K562 (cell line): ENCODE measurements around the gene MTRF1L. TPM values are rescaled to one million over a fixed set of nuclear protein-coding genes. Genes with fewer than 3 reads are reported as not detected.

Experiments used
- ARID1B ChIP-seq: fragments of 450-650 bp; IDR thresholded peaks from 2 replicates; pipeline ENCODE4 v1.6.1; 2016; ENCODE audit warnings: antibody characterized with exemption, mild to moderate bottlenecking, inconsistent platforms
- FOXK2 ChIP-seq, 2 experiments: fragments of 450-650 bp; IDR thresholded peaks in 1 of 2; conservative IDR thresholded peaks in 1 of 2; 2 replicates each; pipeline ENCODE4 v1.6.1; 2016; ENCODE audit warnings: low read depth in 2 of 2, mild to moderate bottlenecking in 1 of 2
- GATAD2A ChIP-seq: fragments of 450-650 bp; IDR thresholded peaks from 2 replicates; pipeline ENCODE4 v1.6.1; 2017
- HDAC1 ChIP-seq, 2 experiments: fragments of 450-650 bp; IDR thresholded peaks; 2 replicates each; pipeline ENCODE4 v1.6.1; 2016 to 2017; ENCODE audit warnings: inconsistent platforms in 1 of 2, mild to moderate bottlenecking in 1 of 2, moderate library complexity in 1 of 2
- HMGXB4 ChIP-seq: sonication (generic); formaldehyde crosslinking; IDR thresholded peaks from 2 replicates; pipeline ENCODE4 v1.8.1; 2023; ENCODE audit warnings: mild to moderate bottlenecking, missing genetic modification reagents
- POLR2A ChIP-seq: fragments of 450-650 bp; conservative IDR thresholded peaks from 2 replicates; pipeline ENCODE4 v1.6.1; 2016
- PPARD ChIP-seq: fragments of 250-450 bp; sonication (Bioruptor Pico); IDR thresholded peaks from 2 replicates; pipeline ENCODE4 v1.8.0; 2022; ENCODE audit warnings: inconsistent platforms, mild to moderate bottlenecking, moderate library complexity
- RBM34 ChIP-seq: fragments of 200-400 bp; formaldehyde crosslinking; IDR thresholded peaks from 2 replicates; pipeline ENCODE4 v1.6.1; 2018; ENCODE audit warnings: low read length, borderline replicate concordance; ENCODE audit not compliant: insufficient read depth
- REST ChIP-seq, 2 experiments: fragments of 450-650 bp; formaldehyde crosslinking in 1 of 2; IDR thresholded peaks; 2 replicates each; pipeline versions ENCODE4 v1.4.0 to v1.6.1; 2014 to 2020; ENCODE audit warnings: mild to moderate bottlenecking in 2 of 2, borderline replicate concordance in 1 of 2, low read depth in 1 of 2
- SMAD1 ChIP-seq: fragments of 150-350 bp; IDR thresholded peaks from 2 replicates; pipeline ENCODE4 v1.6.1; 2014; ENCODE audit warnings: low read length, low read depth; ENCODE audit not compliant: partially characterized antibody
- SMARCA4 ChIP-seq: fragments of 450-650 bp; IDR thresholded peaks from 2 replicates; pipeline ENCODE4 v1.6.1; 2016
- SUPT5H ChIP-seq: fragments of 450-650 bp; IDR thresholded peaks from 2 replicates; pipeline ENCODE4 v1.6.1; 2016
- TRIM24 ChIP-seq, 2 experiments: fragments of 450-650 bp; IDR thresholded peaks; 2 replicates each; pipeline ENCODE4 v1.6.1; 2016
- TRIM28 ChIP-seq: fragments of 450-650 bp; IDR thresholded peaks from 2 replicates; pipeline ENCODE4 v1.6.1; 2017
- ZBED1 ChIP-seq: IDR thresholded peaks from 2 replicates; pipeline ENCODE4 v1.6.1; 2014
- ZFP91 ChIP-seq: sonication (generic); formaldehyde crosslinking; IDR thresholded peaks from 2 replicates; pipeline ENCODE4 v1.8.0; 2022; ENCODE audit warnings: mild to moderate bottlenecking, missing genetic modification reagents
- ZNF436 ChIP-seq: fragments of 250-450, 450-650 bp; sonication (Bioruptor Pico); formaldehyde crosslinking; IDR thresholded peaks from 2 replicates; pipeline ENCODE4 v1.7.0; 2020; ENCODE audit warnings: mild to moderate bottlenecking
- polyA plus RNA-seq, 8 experiments: library from polyadenylated mRNA; depleted of rRNA in 4 of 8; stranded (reverse) in 5 of 8; unstranded in 3 of 8; fragments of >200 nt; fragmentation: Nextera tagmentation in 2 of 8; fragmentation: Illumina TruSeq in 1 of 8; extraction: Ambion mirVana in 2 of 8; extraction: Trizol in 1 of 8; gene quantifications; 2 replicates each; pipeline versions ENCODE4 v1.2.1 to v1.2.3, GENCODE V29; 2011 to 2014; ENCODE audit warnings: inconsistent platforms in 1 of 8, missing spikeins in 1 of 8
- total RNA-seq, 7 experiments: library from RNA; depleted of rRNA in 6 of 7; stranded (reverse); fragments of >200 nt in 6 of 7; fragmentation: Illumina TruSeq in 2 of 7; extraction: Trizol in 2 of 7; gene quantifications; 2 replicates each; pipeline versions ENCODE4 v1.2.1 to v1.2.3, GENCODE V29; 2011 to 2021; ENCODE audit warnings: low replicate concordance in 1 of 7

The MTRF1L gene
- total and polyA plus RNA-seq, 9 of the 15 experiments (the other 6 are each of a cell fraction or from before 2014, with no cell fraction given), result 10.7 to 34.0 (median 30.2) TPM

GRCh38 chr6:152983637-152984512, 18.6 kb downstream of the MTRF1L start (continued):
- TF ChIP-seq HDAC1 (IDR thresholded peaks at IDR 0.05) (0 out of 4 replicates have a peak, but pooled peaks of 1 of the 2 experiments have one; percentile 13), RBM34 (no peak), SMAD1 (peak; percentile 28), REST (IDR thresholded peaks at IDR 0.05; ENCODE audit: borderline replicate concordance) (peak; percentile 58), REST (CRISPR knock-in tag; IDR thresholded peaks at IDR 0.05; ENCODE audit: low read depth) (0 out of 2 replicates have a peak, but pooled peaks have one; percentile 34), ZNF436 (CRISPR knock-in tag) (no peak), FOXK2 (conservative IDR thresholded peaks at IDR 0.05 in 1 of 2, IDR thresholded peaks at IDR 0.05 in 1 of 2; ENCODE audit: low read depth in 2 of 2) (peak in 1 of 2 experiments; percentile 32; a peak in 1 of 4 replicates), PPARD (CRISPR knock-in tag) (no peak), ZFP91 (CRISPR knock-in tag) (peak; percentile 81), ZBED1 (no peak), TRIM24 (IDR thresholded peaks at IDR 0.05) (0 out of 4 replicates have a peak, but pooled peaks of 1 of the 2 experiments have one; percentile 25), SUPT5H (peak; percentile 90), POLR2A (peak; percentile 85), ARID1B (peak; percentile 53; the same call in 1 of the 2 replicates), HMGXB4 (peak; percentile 70), SMARCA4 (peak; percentile 72; the same call in 1 of the 2 replicates), TRIM28 (peak; percentile 26; the same call in 1 of the 2 replicates), GATAD2A (no peak)
